Keratinocyte (primary cell): ENCODE measurements around the gene NKIRAS1. TPM values are rescaled to one million over a fixed set of nuclear protein-coding genes. Genes with fewer than 3 reads are reported as not detected.

Source experiments
- DNase-seq: peaks from one replicate; pipeline ENCODE4 v3.0.0-alpha.2; 2011; ENCODE audit warnings: low read depth, missing footprints, low spot score
- FAIRE-seq: peaks from 2 replicates; lab custom pipeline; 2011; peaks lifted over from hg19 to GRCh38; lab: Jason Lieb, UNC
- H2AFZ ChIP-seq: 2 replicates; pipeline ENCODE4 v1.6.0; 2012; ENCODE audit warnings: low read length, control low read depth, inconsistent platforms; ENCODE audit not compliant: control insufficient read depth
- H3K27ac ChIP-seq: 2 replicates; pipeline ENCODE4 v1.5.1; 2011; ENCODE audit warnings: low read length; ENCODE audit not compliant: control insufficient read depth, insufficient read depth
- H3K27me3 ChIP-seq: 3 replicates; pipeline ENCODE4 v1.6.0; 2011; ENCODE audit warnings: low read length; ENCODE audit not compliant: control insufficient read depth, insufficient read depth; ENCODE audit errors: extremely low read depth
- H3K36me3 ChIP-seq, 2 experiments: 2 replicates in 1 of 2; 3 replicates in 1 of 2; pipeline ENCODE4 v1.5.1; 2011; ENCODE audit warnings: low read length in 2 of 2, mild to moderate bottlenecking in 1 of 2; ENCODE audit not compliant: control insufficient read depth in 2 of 2, insufficient read depth in 2 of 2; ENCODE audit errors: extremely low read depth in 1 of 2
- H3K4me1 ChIP-seq: 3 replicates; pipeline ENCODE4 v1.5.1; 2011; ENCODE audit warnings: low read length; ENCODE audit not compliant: control insufficient read depth, insufficient read depth; ENCODE audit errors: extremely low read depth
- H3K4me2 ChIP-seq: 3 replicates; pipeline ENCODE4 v1.6.0; 2011; ENCODE audit warnings: low read depth, low read length; ENCODE audit not compliant: control insufficient read depth, insufficient read depth; ENCODE audit errors: extremely low read depth
- H3K4me3 ChIP-seq, 3 experiments: fragments of 200-600 bp in 1 of 3; sonication (generic) in 1 of 3; 2 replicates in 2 of 3; 3 replicates in 1 of 3; pipeline ENCODE4 v1.5.1; 2011 to 2016; ENCODE audit warnings: low read length in 3 of 3, mild to moderate bottlenecking in 3 of 3, control low read depth in 2 of 3, inconsistent platforms in 1 of 3, low read depth in 1 of 3, mixed read lengths in 1 of 3, mixed run types in 1 of 3, moderate library complexity in 1 of 3; ENCODE audit not compliant: control insufficient read depth in 2 of 3, insufficient read depth in 2 of 3; ENCODE audit errors: extremely low read depth in 1 of 3
- H3K79me2 ChIP-seq: 2 replicates; pipeline ENCODE4 v1.6.0; 2012; ENCODE audit warnings: low read length; ENCODE audit not compliant: control insufficient read depth, insufficient read depth
- H3K9ac ChIP-seq: 3 replicates; pipeline ENCODE4 v1.6.0; 2011; ENCODE audit warnings: low read length; ENCODE audit not compliant: control insufficient read depth, insufficient read depth; ENCODE audit errors: extremely low read depth
- H3K9me1 ChIP-seq: 3 replicates; pipeline ENCODE4 v1.6.0; 2011; ENCODE audit warnings: low read length; ENCODE audit not compliant: control insufficient read depth, insufficient read depth; ENCODE audit errors: extremely low read depth
- H3K9me3 ChIP-seq: 2 replicates; pipeline ENCODE4 v1.5.1; 2012; ENCODE audit warnings: low read depth, low read length; ENCODE audit not compliant: control insufficient read depth
- H4K20me1 ChIP-seq: 3 replicates; pipeline ENCODE4 v1.6.0; 2011; ENCODE audit warnings: low read length; ENCODE audit not compliant: control insufficient read depth, insufficient read depth; ENCODE audit errors: extremely low read depth
- EZH2 ChIP-seq: IDR thresholded peaks from one replicate; pipeline ENCODE4 v1.6.1; 2012; ENCODE audit warnings: inconsistent platforms, mild to moderate bottlenecking, low read length, moderate library complexity
- dilution Hi-C: fragments of 300-500 bp; cut with MboI; formaldehyde crosslinking; loops from one replicate; pipeline ENCODE4 v1.7.0; 2020; ENCODE audit warnings: low sequenced_read_pairs; ENCODE audit not compliant: extremely low pct_ligation_motif_present
- polyA plus RNA-seq, 5 experiments: library from polyadenylated mRNA; depleted of rRNA in 3 of 5; stranded (reverse) in 3 of 5; stranded (forward) in 1 of 5; unstranded in 1 of 5; fragments of >200 nt; gene quantifications; 1 replicate in 1 of 5; 2 replicates in 3 of 5; 3 replicates in 1 of 5; pipeline versions ENCODE4 v1.2.1 to v1.2.3, GENCODE V29; 2011 to 2012; ENCODE audit warnings: missing spikeins in 2 of 5, low read depth in 1 of 5, low replicate concordance in 1 of 5
- TF ChIP-seq, protein P1 (sequence below), 3 experiments: IDR thresholded peaks in 1 of 3; conservative IDR thresholded peaks in 1 of 3; optimal IDR thresholded peaks in 1 of 3; 2 replicates in 2 of 3; 3 replicates in 1 of 3; pipeline versions ENCODE3 to v1.5.1; 2011; ENCODE audit warnings: low read length in 3 of 3, mild to moderate bottlenecking in 3 of 3, moderate library complexity in 2 of 3, control low read depth in 1 of 3, inconsistent platforms in 1 of 3; ENCODE audit not compliant: insufficient read depth in 2 of 3; ENCODE audit errors: extremely low read depth in 1 of 3

NKIRAS1 gene
- polyA plus RNA-seq, 1 donor (not counting 4 experiments of a cell fraction or from before 2014, with no cell fraction given): 10.7 TPM

DNA sequence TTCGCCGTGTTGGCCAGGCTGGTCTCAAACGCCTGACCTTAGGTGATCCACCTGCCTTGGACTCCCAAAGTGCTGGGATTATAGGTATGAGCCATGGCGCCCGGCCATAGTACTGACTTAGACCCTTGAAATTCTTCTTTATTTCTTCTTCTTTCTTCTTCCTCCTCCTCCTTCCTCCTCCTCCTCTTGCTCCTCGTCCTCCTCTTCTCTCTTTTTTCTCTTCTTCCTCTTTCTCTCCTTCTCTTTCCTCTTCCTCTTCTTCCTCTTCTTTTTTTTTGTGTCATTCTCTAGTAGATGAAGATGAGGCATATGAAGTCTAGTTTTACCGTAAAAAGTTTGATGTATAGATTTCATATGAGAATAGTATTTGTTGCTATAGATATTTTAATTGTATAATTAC is 9.5 kb upstream of the NKIRAS1 start:
- dilution Hi-C loops: no loop called here
- FAIRE-seq: no peak

GRCh38 chr3:23923786-23924185 is 7.0 kb upstream of the NKIRAS1 start:
- H3K27ac ChIP-seq: no peak overlapping the region
- no peak overlapping the region for H2AFZ ChIP-seq
- FAIRE-seq (no peak), DNase-seq (no peak)
- H3K36me3 ChIP-seq: peaks cover 7 to 13% of the 10 kb centered on the region in 2 experiments
- peaks cover 14% of the 10 kb centered on the region for H3K4me1 ChIP-seq
- H3K9me3 ChIP-seq: no peaks in the 10 kb centered on the region
- H4K20me1 ChIP-seq: peaks cover 7% of the 10 kb centered on the region
- no peak for TF ChIP-seq EZH2
- TF ChIP-seq, protein P1, sequence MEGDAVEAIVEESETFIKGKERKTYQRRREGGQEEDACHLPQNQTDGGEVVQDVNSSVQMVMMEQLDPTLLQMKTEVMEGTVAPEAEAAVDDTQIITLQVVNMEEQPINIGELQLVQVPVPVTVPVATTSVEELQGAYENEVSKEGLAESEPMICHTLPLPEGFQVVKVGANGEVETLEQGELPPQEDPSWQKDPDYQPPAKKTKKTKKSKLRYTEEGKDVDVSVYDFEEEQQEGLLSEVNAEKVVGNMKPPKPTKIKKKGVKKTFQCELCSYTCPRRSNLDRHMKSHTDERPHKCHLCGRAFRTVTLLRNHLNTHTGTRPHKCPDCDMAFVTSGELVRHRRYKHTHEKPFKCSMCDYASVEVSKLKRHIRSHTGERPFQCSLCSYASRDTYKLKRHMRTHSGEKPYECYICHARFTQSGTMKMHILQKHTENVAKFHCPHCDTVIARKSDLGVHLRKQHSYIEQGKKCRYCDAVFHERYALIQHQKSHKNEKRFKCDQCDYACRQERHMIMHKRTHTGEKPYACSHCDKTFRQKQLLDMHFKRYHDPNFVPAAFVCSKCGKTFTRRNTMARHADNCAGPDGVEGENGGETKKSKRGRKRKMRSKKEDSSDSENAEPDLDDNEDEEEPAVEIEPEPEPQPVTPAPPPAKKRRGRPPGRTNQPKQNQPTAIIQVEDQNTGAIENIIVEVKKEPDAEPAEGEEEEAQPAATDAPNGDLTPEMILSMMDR (optimal IDR thresholded peaks at IDR 0.05 in 1 of 3, IDR thresholded peaks at IDR 0.05 in 1 of 3, conservative IDR thresholded peaks at IDR 0.05 in 1 of 3; ENCODE audit: extremely low read depth in 1 of 3, insufficient read depth in 2 of 3, low read length in 3 of 3): no peak
- no peak overlapping the region for H3K4me3 ChIP-seq
- H3K27me3 ChIP-seq: no peaks in the 10 kb centered on the region
- no peak overlapping the region for H3K9ac ChIP-seq
- dilution Hi-C loops: no loop called here
- H3K9me1 ChIP-seq: no peaks in the 10 kb centered on the region
- peaks cover 2% of the 10 kb centered on the region for H3K79me2 ChIP-seq
- H3K4me2 ChIP-seq: no peak overlapping the region

More for the DNA sequence above, 9.5 kb upstream of the NKIRAS1 start:
- H3K9me3 ChIP-seq: no peaks in the 10 kb centered on the region
- H3K4me1 ChIP-seq: peaks cover 13% of the 10 kb centered on the region
- TF ChIP-seq, protein P1 (optimal IDR thresholded peaks at IDR 0.05 in 1 of 3, IDR thresholded peaks at IDR 0.05 in 1 of 3, conservative IDR thresholded peaks at IDR 0.05 in 1 of 3; ENCODE audit: extremely low read depth in 1 of 3, insufficient read depth in 2 of 3, low read length in 3 of 3): no peak
- TF ChIP-seq EZH2: no peak
- no peak overlapping the region for H3K27ac ChIP-seq
- H3K27me3 ChIP-seq: no peaks in the 10 kb centered on the region
- no peak overlapping the region for H3K4me3 ChIP-seq
- H4K20me1 ChIP-seq: no peaks in the 10 kb centered on the region
- no peak for DNase-seq
- no peaks in the 10 kb centered on the region for H3K36me3 ChIP-seq
- H3K9me1 ChIP-seq: no peaks in the 10 kb centered on the region
- H2AFZ ChIP-seq: no peak overlapping the region
- H3K79me2 ChIP-seq: no peaks in the 10 kb centered on the region
- H3K4me2 ChIP-seq: no peak overlapping the region
- H3K9ac ChIP-seq: no peak overlapping the region
